ENCODE results near the gene UNC45B.

DNA sequence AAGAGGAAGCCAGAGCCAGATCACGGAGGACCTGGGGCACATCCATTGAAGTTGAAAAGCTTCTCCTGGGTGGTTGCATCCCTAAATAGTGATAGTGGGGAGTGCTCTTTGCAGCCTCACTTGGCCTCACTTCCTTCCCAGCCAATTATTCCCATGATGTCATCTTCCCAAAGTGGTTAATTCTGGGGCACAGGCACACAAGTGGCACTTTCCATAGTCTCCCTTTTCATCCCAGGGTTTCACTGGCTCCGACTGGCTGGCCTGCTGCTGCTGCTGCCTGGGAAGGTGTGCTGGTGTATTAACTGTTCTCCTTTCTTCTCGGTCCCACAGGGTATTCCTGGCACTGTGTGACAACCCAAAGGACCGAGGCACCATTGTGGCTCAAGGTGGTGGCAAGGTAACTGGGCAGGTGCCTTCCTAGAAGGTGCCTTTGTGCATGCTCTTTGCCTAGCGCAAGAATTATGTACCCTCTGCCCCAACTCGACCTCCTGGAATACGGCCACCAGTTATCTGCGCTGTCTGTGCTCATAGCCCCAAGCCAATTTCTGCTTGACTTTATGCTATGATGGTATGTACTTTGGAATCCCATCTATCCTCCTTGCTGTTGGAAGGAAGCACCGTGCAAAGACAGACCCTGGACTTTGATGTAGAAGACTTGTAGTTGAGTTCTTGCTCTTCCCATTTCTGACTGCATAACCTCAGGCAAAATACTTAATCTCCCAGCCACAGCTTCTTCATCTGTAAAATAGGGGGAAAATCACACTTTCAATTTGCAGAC, 28.2 kb downstream of the UNC45B start:
- TF ChIP-seq CTCF (IDR thresholded peaks at IDR 0.05) (no peak), EZH2 (IDR thresholded peaks at IDR 0.05; ENCODE audit: borderline replicate concordance, insufficient read depth, low read depth, low read length, poor library complexity, severe bottlenecking) (no peak)

Measured in B cell (primary cell).